ENCODE results near the gene SPATC1L.

- TF ChIP-seq POLR2A (IDR thresholded peaks at IDR 0.05; ENCODE audit: low read depth, low read length), result no peak
- TF ChIP-seq CTCF (IDR thresholded peaks at IDR 0.05; ENCODE audit: extremely low read depth in 1 of 2, insufficient read depth in 1 of 2, low read depth in 1 of 2, low read length in 2 of 2), result no peak
- TF ChIP-seq, protein P1, sequence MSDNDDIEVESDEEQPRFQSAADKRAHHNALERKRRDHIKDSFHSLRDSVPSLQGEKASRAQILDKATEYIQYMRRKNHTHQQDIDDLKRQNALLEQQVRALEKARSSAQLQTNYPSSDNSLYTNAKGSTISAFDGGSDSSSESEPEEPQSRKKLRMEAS (IDR thresholded peaks at IDR 0.05; ENCODE audit: insufficient read depth, insufficient read length), result no peak
- no peak for TF ChIP-seq POLR2AphosphoS5 (IDR thresholded peaks at IDR 0.05; ENCODE audit: insufficient read depth, low read depth, low read length)
- no peak for TF ChIP-seq EZH2 (IDR thresholded peaks at IDR 0.05; ENCODE audit: borderline replicate concordance, low read depth, low read length, severe bottlenecking)
- TF ChIP-seq JUN (IDR thresholded peaks at IDR 0.05; ENCODE audit: borderline replicate concordance, insufficient read depth, insufficient read length, low read depth), result no peak
Observed at GRCh38 chr21:46115441-46116188, 68.6 kb downstream of the SPATC1L start.
